ENCODE results near the gene GREB1L.

The GREB1L gene

GRCh38 chr18:21509062-21509461 is 267.0 kb downstream of the GREB1L start:
- no peak for DNase-seq (ENCODE audit: low read depth)
- H3K4me3 ChIP-seq (ENCODE audit: low read depth, low read length): no peak overlapping the region
- peak; percentile 20; the same call in 1 of the 2 replicates for TF ChIP-seq CTCF (IDR thresholded peaks at IDR 0.05; ENCODE audit: control insufficient read depth, extremely low read depth, insufficient read depth)

GRCh38 chr18:21513292-21513691 is 271.3 kb downstream of the GREB1L start:
- TF ChIP-seq CTCF (IDR thresholded peaks at IDR 0.05; ENCODE audit: control insufficient read depth, extremely low read depth, insufficient read depth): no peak
- H3K4me3 ChIP-seq (ENCODE audit: low read depth, low read length): no peak overlapping the region
- no peak for DNase-seq (ENCODE audit: low read depth)

- no peak for DNase-seq (ENCODE audit: low read depth)
- H3K4me3 ChIP-seq (ENCODE audit: low read depth, low read length): no peak overlapping the region
- no peak for TF ChIP-seq CTCF (IDR thresholded peaks at IDR 0.05; ENCODE audit: control insufficient read depth, extremely low read depth, insufficient read depth)
Measured at GRCh38 chr18:21513741-21514140, 271.7 kb downstream of the GREB1L start.

GRCh38 chr18:21522530-21522929 is 280.5 kb downstream of the GREB1L start:
- DNase-seq (ENCODE audit: low read depth): no peak
- H3K4me3 ChIP-seq (ENCODE audit: low read depth, low read length): no peak overlapping the region
- no peak for TF ChIP-seq CTCF (IDR thresholded peaks at IDR 0.05; ENCODE audit: control insufficient read depth, extremely low read depth, insufficient read depth)

GRCh38 chr18:21525916-21526315 is 283.9 kb downstream of the GREB1L start:
- no peak for DNase-seq (ENCODE audit: low read depth)
- TF ChIP-seq CTCF (IDR thresholded peaks at IDR 0.05; ENCODE audit: control insufficient read depth, extremely low read depth, insufficient read depth): no peak
- H3K4me3 ChIP-seq (ENCODE audit: low read depth, low read length): no peak overlapping the region

- no peak for TF ChIP-seq CTCF (IDR thresholded peaks at IDR 0.05; ENCODE audit: control insufficient read depth, extremely low read depth, insufficient read depth)
- H3K4me3 ChIP-seq (ENCODE audit: low read depth, low read length): no peak overlapping the region
- peak; percentile 59 for DNase-seq (ENCODE audit: low read depth)
Measured at GRCh38 chr18:21526463-21526862, 284.4 kb downstream of the GREB1L start.

GRCh38 chr18:21534327-21534726 is 292.3 kb downstream of the GREB1L start:
- H3K4me3 ChIP-seq (ENCODE audit: low read depth, low read length): no peak overlapping the region
- DNase-seq (ENCODE audit: low read depth): peak; percentile 18
- TF ChIP-seq CTCF (IDR thresholded peaks at IDR 0.05; ENCODE audit: control insufficient read depth, extremely low read depth, insufficient read depth): no peak
